ENCODE results near the gene DSG2.

Gene DSG2

GRCh38 chr18:31566576-31567306 is 68.8 kb downstream of the DSG2 start:
- no peak for TF ChIP-seq CTCF (IDR thresholded peaks at IDR 0.05; ENCODE audit: extremely low read depth, insufficient read depth, missing control alignments)
- in situ Hi-C loops (cut with MboI; ENCODE audit: low pct_unique_long_range_greater_than_20kb, low sequenced_read_pairs, unreplicated experiment) = no loop called here
- DNase-seq (ENCODE audit: low spot score) = no peak

GRCh38 chr18:31572368-31572767 is 74.4 kb downstream of the DSG2 start:
- in situ Hi-C loops (cut with MboI; ENCODE audit: low pct_unique_long_range_greater_than_20kb, low sequenced_read_pairs, unreplicated experiment) = no loop called here
- no peak for TF ChIP-seq CTCF (IDR thresholded peaks at IDR 0.05; ENCODE audit: extremely low read depth, insufficient read depth, missing control alignments)
- DNase-seq (ENCODE audit: low spot score) = no peak

- in situ Hi-C loops (cut with MboI; ENCODE audit: low pct_unique_long_range_greater_than_20kb, low sequenced_read_pairs, unreplicated experiment) = no loop called here
- no peak for TF ChIP-seq CTCF (IDR thresholded peaks at IDR 0.05; ENCODE audit: extremely low read depth, insufficient read depth, missing control alignments)
- DNase-seq (ENCODE audit: low spot score) = no peak
Measured at GRCh38 chr18:31573051-31573450, 75.1 kb downstream of the DSG2 start.

GRCh38 chr18:31574359-31574758 is 76.4 kb downstream of the DSG2 start:
- in situ Hi-C loops (cut with MboI; ENCODE audit: low pct_unique_long_range_greater_than_20kb, low sequenced_read_pairs, unreplicated experiment) = no loop called here
- TF ChIP-seq CTCF (IDR thresholded peaks at IDR 0.05; ENCODE audit: extremely low read depth, insufficient read depth, missing control alignments) = no peak
- DNase-seq (ENCODE audit: low spot score) = no peak

- DNase-seq (ENCODE audit: low spot score) = no peak
- in situ Hi-C loops (cut with MboI; ENCODE audit: low pct_unique_long_range_greater_than_20kb, low sequenced_read_pairs, unreplicated experiment) = no loop called here
- no peak for TF ChIP-seq CTCF (IDR thresholded peaks at IDR 0.05; ENCODE audit: extremely low read depth, insufficient read depth, missing control alignments)
Measured at GRCh38 chr18:31575515-31576257, 77.7 kb downstream of the DSG2 start.

- DNase-seq (ENCODE audit: low spot score) = no peak
- in situ Hi-C loops (cut with MboI; ENCODE audit: low pct_unique_long_range_greater_than_20kb, low sequenced_read_pairs, unreplicated experiment) = no loop called here
- TF ChIP-seq CTCF (IDR thresholded peaks at IDR 0.05; ENCODE audit: extremely low read depth, insufficient read depth, missing control alignments) = no peak
Measured at GRCh38 chr18:31576670-31577069, 78.7 kb downstream of the DSG2 start.
